SK-N-SH (cell line): ENCODE results near the gene PAM16. TPM values are rescaled to one million over a fixed set of nuclear protein-coding genes. Genes with fewer than 3 reads are reported as not detected.
A peak's percentile ranks its signal among the peaks of the same experiment; 100 is the strongest.

Source experiments
- CTCF ChIA-PET: fragments of 300-600, 350-600 bp; formaldehyde crosslinking; extraction: SDS; loops from one replicate; lab custom pipeline; 2021; lab: Yijun Ruan, JAX
- POLR2A ChIA-PET: fragments of 350-600 bp; sonication (Branson Sonifier 250); formaldehyde crosslinking; extraction: SDS; loops from one replicate; lab custom pipeline; 2020; ENCODE audit warnings: antibody characterized with exemption, inconsistent platforms; lab: Yijun Ruan, JAX
- DNase-seq: peaks from one replicate; pipeline ENCODE4 v3.0.0; 2012
- H2AFZ ChIP-seq: fragments of 200-600 bp; sonication (generic); 2 replicates; pipeline ENCODE4 v1.8.1; 2016; ENCODE audit warnings: antibody characterized with exemption, mild to moderate bottlenecking, low read depth
- H3F3A ChIP-seq: fragments of 200-600 bp; sonication (generic); replicated peaks from 2 replicates; pipeline ENCODE3; 2016; ENCODE audit warnings: antibody characterized with exemption, mild to moderate bottlenecking; ENCODE audit not compliant: insufficient read depth
- H3K27ac ChIP-seq, 2 experiments: fragments of 200-500 bp in 1 of 2; fragments of 200-600 bp in 1 of 2; sonication (Bioruptor generic) in 1 of 2; sonication (generic), shearing (Covaris generic) in 1 of 2; 2 replicates each; pipeline versions ENCODE4 v1.5.1 to v1.6.1; 2014 to 2016; ENCODE audit warnings: low read depth in 2 of 2, inconsistent platforms in 1 of 2, low read length in 1 of 2, mild to moderate bottlenecking in 1 of 2, mixed read lengths in 1 of 2
- H3K27me3 ChIP-seq: fragments of 200-600 bp; sonication (generic), shearing (Covaris generic); 2 replicates; pipeline ENCODE4 v1.6.1; 2016; ENCODE audit warnings: mixed run types; ENCODE audit not compliant: insufficient read depth
- H3K36me3 ChIP-seq, 2 experiments: fragments of 200-500 bp in 1 of 2; fragments of 200-600 bp in 1 of 2; sonication (Bioruptor generic) in 1 of 2; sonication (generic) in 1 of 2; replicated peaks in 1 of 2; 2 replicates each; pipeline versions ENCODE3 to v1.5.1; 2014 to 2016; ENCODE audit warnings: low read length in 1 of 2, mild to moderate bottlenecking in 1 of 2; ENCODE audit not compliant: insufficient read depth in 2 of 2, control insufficient read depth in 1 of 2
- H3K4me1 ChIP-seq, 2 experiments: fragments of 200-500 bp in 1 of 2; fragments of 200-600 bp in 1 of 2; sonication (Bioruptor generic) in 1 of 2; sonication (generic), shearing (Covaris generic) in 1 of 2; 2 replicates each; pipeline versions ENCODE4 v1.5.1 to v1.6.1; 2014 to 2016; ENCODE audit warnings: low read depth in 1 of 2, low read length in 1 of 2, mixed run types in 1 of 2; ENCODE audit not compliant: insufficient read depth in 2 of 2, control insufficient read depth in 1 of 2
- H3K4me2 ChIP-seq: fragments of 200-600 bp; sonication (generic), shearing (Covaris generic); 2 replicates; pipeline ENCODE4 v1.6.1; 2017; ENCODE audit warnings: mixed run types
- H3K4me3 ChIP-seq, 2 experiments: fragments of 200-500 bp in 1 of 2; fragments of 200-600 bp in 1 of 2; sonication (Bioruptor generic) in 1 of 2; sonication (generic), shearing (Covaris generic) in 1 of 2; 2 replicates each; pipeline versions ENCODE4 v1.5.1 to v1.8.1; 2014 to 2016; ENCODE audit warnings: low read depth in 2 of 2, inconsistent platforms in 1 of 2, low read length in 1 of 2, mild to moderate bottlenecking in 1 of 2, mixed read lengths in 1 of 2, moderate library complexity in 1 of 2
- H3K79me2 ChIP-seq: fragments of 200-600 bp; sonication (generic); 2 replicates; pipeline ENCODE4 v1.8.1; 2017; ENCODE audit warnings: mild to moderate bottlenecking; ENCODE audit not compliant: insufficient read depth
- H3K9ac ChIP-seq: fragments of 200-600 bp; sonication (generic); 2 replicates; pipeline ENCODE4 v1.6.1; 2017; ENCODE audit warnings: mixed run types
- H3K9me2 ChIP-seq: fragments of 200-600 bp; sonication (generic); 2 replicates; pipeline ENCODE4 v1.6.1; 2017; ENCODE audit warnings: mixed run types
- H3K9me3 ChIP-seq: fragments of 200-600 bp; sonication (generic); 2 replicates; pipeline ENCODE4 v1.6.1; 2017; ENCODE audit warnings: mixed run types, mild to moderate bottlenecking, moderate library complexity
- H4K20me1 ChIP-seq: fragments of 200-600 bp; sonication (generic); 2 replicates; pipeline ENCODE4 v1.6.1; 2017; ENCODE audit warnings: mild to moderate bottlenecking, mixed run types; ENCODE audit not compliant: insufficient read depth
- ELF1 ChIP-seq: IDR thresholded peaks from 2 replicates; pipeline ENCODE4 v1.4.0; 2012
- EZH2phosphoT487 ChIP-seq: fragments of 200-600 bp; sonication (generic); IDR thresholded peaks from 2 replicates; pipeline ENCODE4 v1.6.1; 2017; ENCODE audit warnings: low read depth, mixed run types, mild to moderate bottlenecking, antibody characterized with exemption, moderate library complexity, borderline replicate concordance
- FOSL2 ChIP-seq: IDR thresholded peaks from 2 replicates; pipeline ENCODE4 v1.4.0; 2012; ENCODE audit warnings: low read depth, mild to moderate bottlenecking, moderate library complexity, borderline replicate concordance
- FOXJ3 ChIP-seq: sonication (generic); formaldehyde crosslinking; IDR thresholded peaks from 2 replicates; pipeline ENCODE4 v1.5.1; 2020; ENCODE audit warnings: mild to moderate bottlenecking, missing genetic modification reagents
- GATA2 ChIP-seq: sonication (generic); formaldehyde crosslinking; IDR thresholded peaks from 2 replicates; pipeline ENCODE4 v1.5.0; 2020; ENCODE audit warnings: mild to moderate bottlenecking, missing genetic modification reagents
- MXI1 ChIP-seq: IDR thresholded peaks from 2 replicates; pipeline ENCODE4 v1.6.1; 2012; ENCODE audit warnings: mild to moderate bottlenecking, low read depth, low read length, improper control_type of control experiment
- NFIC ChIP-seq: IDR thresholded peaks from 2 replicates; pipeline ENCODE4 v1.4.0; 2012; ENCODE audit warnings: borderline replicate concordance
- NRF1 ChIP-seq: IDR thresholded peaks from 2 replicates; pipeline ENCODE4 v1.6.1; 2012; ENCODE audit warnings: low read depth, mild to moderate bottlenecking, low read length
- POLR2AphosphoS5 ChIP-seq: IDR thresholded peaks from 2 replicates; pipeline ENCODE4 v1.6.1; 2012; ENCODE audit warnings: low read depth, low read length
- RAD21 ChIP-seq: IDR thresholded peaks from 2 replicates; pipeline ENCODE4 v1.6.1; 2012; ENCODE audit warnings: mild to moderate bottlenecking, low read length
- RCOR1 ChIP-seq: fragments of 150-350 bp; IDR thresholded peaks from 2 replicates; pipeline ENCODE4 v1.6.1; 2017; ENCODE audit warnings: antibody characterized with exemption, low read length
- TAF1 ChIP-seq: IDR thresholded peaks from 2 replicates; pipeline ENCODE4 v1.6.1; 2012; ENCODE audit warnings: low read depth, mild to moderate bottlenecking, low read length, moderate library complexity, borderline replicate concordance
- TCF12 ChIP-seq: IDR thresholded peaks from 2 replicates; pipeline ENCODE4 v1.4.0; 2012
- TEAD4 ChIP-seq: IDR thresholded peaks from 2 replicates; pipeline ENCODE4 v1.4.0; 2012; ENCODE audit warnings: mild to moderate bottlenecking, borderline replicate concordance; ENCODE audit not compliant: insufficient read depth
- WGBS: methylation state at CpG from one replicate; pipeline ENCODE4 v1.1.6; 2017; ENCODE audit warnings: low lambda C conversion rate; 5-methylcytosine and 5-hydroxymethylcytosine counted together
- polyA plus RNA-seq, 3 experiments: library from polyadenylated mRNA; depleted of rRNA; stranded (reverse); fragments of >200 nt; gene quantifications; 2 replicates each; pipeline ENCODE4 v1.2.3, GENCODE V29; 2012
- TF ChIP-seq, protein P1 (sequence below): fragments of 150-350 bp; IDR thresholded peaks from 2 replicates; pipeline ENCODE4 v1.6.1; 2016; ENCODE audit warnings: mild to moderate bottlenecking, low read depth, low read length
- TF ChIP-seq, protein P2 (sequence below): fragments of 150-350 bp; IDR thresholded peaks from 2 replicates; pipeline ENCODE4 v1.6.1; 2017; ENCODE audit warnings: antibody characterized with exemption, low read length, low read depth, borderline replicate concordance
- TF ChIP-seq, protein P3 (sequence below): IDR thresholded peaks from 2 replicates; pipeline ENCODE4; 2012
- TF ChIP-seq, protein P4 (sequence below): IDR thresholded peaks from 2 replicates; pipeline ENCODE4 v1.6.1; 2012; ENCODE audit warnings: mild to moderate bottlenecking, low read depth, low read length, moderate library complexity

PAM16 gene
- polyA plus RNA-seq, 1 of the 3 experiments (the other 2 are of a cell fraction): 96.4 TPM

DNA sequence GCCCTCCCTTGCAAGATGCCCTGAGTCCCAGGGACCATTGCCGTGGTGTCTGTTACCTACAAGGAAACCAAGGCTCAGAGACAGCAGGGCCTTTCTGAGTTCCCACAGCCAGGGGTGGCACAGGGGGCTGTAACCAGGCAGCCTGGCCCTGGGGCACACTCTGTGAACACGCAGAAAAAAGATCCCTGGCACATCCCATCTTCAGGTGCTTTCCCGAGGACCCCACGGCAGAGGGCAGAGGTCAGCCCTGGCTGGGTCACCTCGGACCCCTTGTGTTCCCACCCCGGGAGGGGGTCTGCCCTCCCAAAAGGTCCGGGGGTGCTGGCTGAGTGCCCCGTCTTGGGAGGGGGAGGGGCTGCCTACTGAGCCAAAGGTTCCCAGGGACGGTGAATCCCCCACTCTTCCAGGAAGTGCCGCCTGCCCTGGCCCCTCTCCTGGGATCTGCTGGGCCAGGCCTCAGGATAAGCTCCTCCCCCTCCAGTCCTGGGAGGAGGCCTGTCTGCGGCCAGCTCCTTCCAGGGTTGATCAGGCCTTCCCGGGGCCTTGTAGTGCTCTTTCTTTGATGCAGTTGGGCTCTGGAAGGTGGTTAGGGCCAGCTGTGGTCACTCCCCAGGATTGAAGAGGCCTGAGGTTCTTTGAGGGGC, 27.2 kb downstream of the PAM16 start:
- Histone ChIP-seq H3K9ac (no peak overlapping the region), H3K27ac (peak overlapping the region in 1 of 2 experiments; percentile 47; a peak in 1 of 4 replicates), H3F3A (no peaks in the 10 kb centered on the region), H3K9me2 (no peaks in the 10 kb centered on the region), H3K9me3 (no peaks in the 10 kb centered on the region), H3K36me3 (no peaks in the 10 kb centered on the region), H2AFZ (no peak overlapping the region), H4K20me1 (peaks cover 77% of the 10 kb centered on the region), H3K4me2 (0 out of 2 replicates have a peak overlapping the region, but pooled peaks have one; percentile 7), H3K79me2 (peaks cover 95% of the 10 kb centered on the region), H3K27me3 (no peaks in the 10 kb centered on the region), H3K4me1 (peaks cover 12 to 46% of the 10 kb centered on the region in 2 experiments; a peak in 3 of 4 replicates), H3K4me3 (no peak overlapping the region)
- 60% methylated on average over 3 of the region's 12 CpGs for WGBS
- ChIA-PET POLR2A (interaction anchor here (1.5 kb wide), 1 partner anchor 70 kb away, joined by 4 read pairs; no protein-coding TSS in a partner anchor), CTCF (interaction anchor here (0.6 to 14.9 kb wide), 8 partner anchors 15 to 341 kb away, joined by 3 to 281 read pairs (median 4); partner anchors contain the start of gene TFAP4)
- peak; percentile 79 for DNase-seq
- TF ChIP-seq RCOR1 (no peak), NRF1 (no peak)

DNA sequence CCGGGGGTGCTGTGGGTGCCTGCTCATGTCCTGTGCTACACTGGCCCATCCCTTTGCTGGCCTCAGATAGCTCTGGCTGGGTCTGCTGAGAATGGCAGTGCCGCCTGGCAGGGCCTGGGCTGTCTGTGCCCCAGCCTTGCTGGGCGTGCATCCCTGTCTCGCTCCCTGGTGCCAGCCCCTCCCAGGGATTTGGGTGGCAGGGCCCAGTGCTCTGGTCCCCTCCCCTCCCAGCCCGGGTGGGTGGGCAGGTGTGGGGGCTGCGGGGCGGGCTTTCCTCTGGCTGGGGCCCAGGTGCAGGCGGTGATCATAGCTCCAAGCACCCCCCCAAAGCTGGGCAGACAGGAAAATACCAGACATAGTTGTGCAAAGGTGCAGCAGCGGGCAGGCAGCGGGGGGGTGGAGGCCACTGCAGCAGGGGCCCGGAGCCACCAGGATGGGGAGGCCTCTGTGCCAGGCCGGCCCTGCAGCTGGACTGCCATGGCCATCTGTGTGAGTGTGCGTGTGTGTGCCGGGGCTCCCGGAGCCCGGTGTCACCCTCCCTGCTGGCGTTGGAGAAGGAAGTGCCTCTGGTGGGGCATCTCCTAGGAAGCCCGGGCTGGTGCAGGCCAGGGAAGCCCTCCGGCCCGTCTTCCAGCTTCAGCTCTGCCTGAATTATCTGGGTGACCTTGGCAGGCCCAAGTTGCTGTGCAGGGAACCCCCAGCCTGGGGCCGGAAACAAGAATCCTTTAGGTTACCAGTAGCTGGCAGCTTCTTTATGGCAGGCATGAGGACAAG, 27.9 kb downstream of the PAM16 start:
- Histone ChIP-seq H3K27me3 (no peaks in the 10 kb centered on the region), H3K4me2 (0 out of 2 replicates have a peak overlapping the region, but pooled peaks have one; percentile 7), H3K9me3 (no peaks in the 10 kb centered on the region), H3K9me2 (no peaks in the 10 kb centered on the region), H3K79me2 (peaks cover 95% of the 10 kb centered on the region), H2AFZ (no peak overlapping the region), H3F3A (no peaks in the 10 kb centered on the region), H4K20me1 (peaks cover 77% of the 10 kb centered on the region), H3K36me3 (no peaks in the 10 kb centered on the region), H3K4me3 (no peak overlapping the region), H3K9ac (no peak overlapping the region), H3K4me1 (peaks cover 5 to 44% of the 10 kb centered on the region in 2 experiments; a peak in 3 of 4 replicates), H3K27ac (peak overlapping the region in 1 of 2 experiments; percentile 47; a peak in 1 of 4 replicates)
- DNase-seq: no peak
- 79% methylated on average over 11 of the region's 21 CpGs for WGBS
- ChIA-PET CTCF (interaction anchor here (0.6 to 14.9 kb wide), 5 partner anchors 14 to 340 kb away, joined by 3 to 281 read pairs (median 5); no protein-coding TSS in a partner anchor), POLR2A (interaction anchor here (1.5 kb wide), 1 partner anchor 70 kb away, joined by 4 read pairs; no protein-coding TSS in a partner anchor)
- no peak for TF ChIP-seq RAD21
- TF ChIP-seq EZH2phosphoT487: no peak
- no peak for TF ChIP-seq TEAD4
- no peak for TF ChIP-seq POLR2AphosphoS5
- TF ChIP-seq GATA2: no peak
- no peak for TF ChIP-seq MXI1
- TF ChIP-seq, protein P1, sequence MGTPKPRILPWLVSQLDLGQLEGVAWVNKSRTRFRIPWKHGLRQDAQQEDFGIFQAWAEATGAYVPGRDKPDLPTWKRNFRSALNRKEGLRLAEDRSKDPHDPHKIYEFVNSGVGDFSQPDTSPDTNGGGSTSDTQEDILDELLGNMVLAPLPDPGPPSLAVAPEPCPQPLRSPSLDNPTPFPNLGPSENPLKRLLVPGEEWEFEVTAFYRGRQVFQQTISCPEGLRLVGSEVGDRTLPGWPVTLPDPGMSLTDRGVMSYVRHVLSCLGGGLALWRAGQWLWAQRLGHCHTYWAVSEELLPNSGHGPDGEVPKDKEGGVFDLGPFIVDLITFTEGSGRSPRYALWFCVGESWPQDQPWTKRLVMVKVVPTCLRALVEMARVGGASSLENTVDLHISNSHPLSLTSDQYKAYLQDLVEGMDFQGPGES: no peak
- no peak for TF ChIP-seq ELF1
- no peak for TF ChIP-seq FOXJ3 (CRISPR knock-in tag)
- TF ChIP-seq NRF1: no peak
- TF ChIP-seq, protein P2, sequence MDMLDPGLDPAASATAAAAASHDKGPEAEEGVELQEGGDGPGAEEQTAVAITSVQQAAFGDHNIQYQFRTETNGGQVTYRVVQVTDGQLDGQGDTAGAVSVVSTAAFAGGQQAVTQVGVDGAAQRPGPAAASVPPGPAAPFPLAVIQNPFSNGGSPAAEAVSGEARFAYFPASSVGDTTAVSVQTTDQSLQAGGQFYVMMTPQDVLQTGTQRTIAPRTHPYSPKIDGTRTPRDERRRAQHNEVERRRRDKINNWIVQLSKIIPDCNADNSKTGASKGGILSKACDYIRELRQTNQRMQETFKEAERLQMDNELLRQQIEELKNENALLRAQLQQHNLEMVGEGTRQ: no peak
- no peak for TF ChIP-seq FOSL2
- TF ChIP-seq TCF12: no peak
- TF ChIP-seq, protein P3, sequence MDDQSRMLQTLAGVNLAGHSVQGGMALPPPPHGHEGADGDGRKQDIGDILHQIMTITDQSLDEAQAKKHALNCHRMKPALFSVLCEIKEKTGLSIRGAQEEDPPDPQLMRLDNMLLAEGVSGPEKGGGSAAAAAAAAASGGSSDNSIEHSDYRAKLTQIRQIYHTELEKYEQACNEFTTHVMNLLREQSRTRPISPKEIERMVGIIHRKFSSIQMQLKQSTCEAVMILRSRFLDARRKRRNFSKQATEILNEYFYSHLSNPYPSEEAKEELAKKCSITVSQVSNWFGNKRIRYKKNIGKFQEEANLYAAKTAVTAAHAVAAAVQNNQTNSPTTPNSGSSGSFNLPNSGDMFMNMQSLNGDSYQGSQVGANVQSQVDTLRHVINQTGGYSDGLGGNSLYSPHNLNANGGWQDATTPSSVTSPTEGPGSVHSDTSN: no peak
- no peak for TF ChIP-seq TAF1
- no peak for TF ChIP-seq NFIC
- TF ChIP-seq, protein P4, sequence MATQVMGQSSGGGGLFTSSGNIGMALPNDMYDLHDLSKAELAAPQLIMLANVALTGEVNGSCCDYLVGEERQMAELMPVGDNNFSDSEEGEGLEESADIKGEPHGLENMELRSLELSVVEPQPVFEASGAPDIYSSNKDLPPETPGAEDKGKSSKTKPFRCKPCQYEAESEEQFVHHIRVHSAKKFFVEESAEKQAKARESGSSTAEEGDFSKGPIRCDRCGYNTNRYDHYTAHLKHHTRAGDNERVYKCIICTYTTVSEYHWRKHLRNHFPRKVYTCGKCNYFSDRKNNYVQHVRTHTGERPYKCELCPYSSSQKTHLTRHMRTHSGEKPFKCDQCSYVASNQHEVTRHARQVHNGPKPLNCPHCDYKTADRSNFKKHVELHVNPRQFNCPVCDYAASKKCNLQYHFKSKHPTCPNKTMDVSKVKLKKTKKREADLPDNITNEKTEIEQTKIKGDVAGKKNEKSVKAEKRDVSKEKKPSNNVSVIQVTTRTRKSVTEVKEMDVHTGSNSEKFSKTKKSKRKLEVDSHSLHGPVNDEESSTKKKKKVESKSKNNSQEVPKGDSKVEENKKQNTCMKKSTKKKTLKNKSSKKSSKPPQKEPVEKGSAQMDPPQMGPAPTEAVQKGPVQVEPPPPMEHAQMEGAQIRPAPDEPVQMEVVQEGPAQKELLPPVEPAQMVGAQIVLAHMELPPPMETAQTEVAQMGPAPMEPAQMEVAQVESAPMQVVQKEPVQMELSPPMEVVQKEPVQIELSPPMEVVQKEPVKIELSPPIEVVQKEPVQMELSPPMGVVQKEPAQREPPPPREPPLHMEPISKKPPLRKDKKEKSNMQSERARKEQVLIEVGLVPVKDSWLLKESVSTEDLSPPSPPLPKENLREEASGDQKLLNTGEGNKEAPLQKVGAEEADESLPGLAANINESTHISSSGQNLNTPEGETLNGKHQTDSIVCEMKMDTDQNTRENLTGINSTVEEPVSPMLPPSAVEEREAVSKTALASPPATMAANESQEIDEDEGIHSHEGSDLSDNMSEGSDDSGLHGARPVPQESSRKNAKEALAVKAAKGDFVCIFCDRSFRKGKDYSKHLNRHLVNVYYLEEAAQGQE: no peak
